ENCODE results near the gene DNAJB2.

Gene DNAJB2

GRCh38 chr2:219277703-219278654 lies 1.2 kb upstream of the DNAJB2 start:
- Histone ChIP-seq H3K36me3 (ENCODE audit: insufficient read depth, low read length) (peaks cover 4% of the 10 kb centered on the region; the same call in 1 of the 2 replicates), H3K4me3 (peak overlapping the region; percentile 83), H3K9me3 (ENCODE audit: low read depth, low read length) (no peaks in the 10 kb centered on the region), H3K27ac (peak overlapping the region; percentile 89), H3K9ac (ENCODE audit: insufficient read length) (peak overlapping the region; percentile 72)
- DNase-seq (ENCODE audit: low read depth, low spot score) = peak; percentile 34
- no peak for TF ChIP-seq POLR2AphosphoS5 (IDR thresholded peaks at IDR 0.05; ENCODE audit: borderline replicate concordance, low read depth, low read length)
- no peak for TF ChIP-seq FOXP2 (optimal IDR thresholded peaks at IDR 0.05; ENCODE audit: control extremely low read depth, extremely low read length, insufficient read depth)
- TF ChIP-seq EZH2 (IDR thresholded peaks at IDR 0.05) = no peak

GRCh38 chr2:219278655-219279150 lies 463 bp upstream of the DNAJB2 start:
- Histone ChIP-seq H3K4me3 (peak overlapping the region; percentile 83), H3K27ac (peak overlapping the region; percentile 89), H3K9me3 (ENCODE audit: low read depth, low read length) (no peaks in the 10 kb centered on the region), H3K36me3 (ENCODE audit: insufficient read depth, low read length) (peaks cover 4% of the 10 kb centered on the region; the same call in 1 of the 2 replicates), H3K9ac (ENCODE audit: insufficient read length) (peak overlapping the region; percentile 72)
- TF ChIP-seq EZH2 (IDR thresholded peaks at IDR 0.05) = no peak
- no peak for TF ChIP-seq POLR2AphosphoS5 (IDR thresholded peaks at IDR 0.05; ENCODE audit: borderline replicate concordance, low read depth, low read length)
- TF ChIP-seq FOXP2 (optimal IDR thresholded peaks at IDR 0.05; ENCODE audit: control extremely low read depth, extremely low read length, insufficient read depth) = no peak
- no peak for DNase-seq (ENCODE audit: low read depth, low spot score)

GRCh38 chr2:219279916-219280516 lies 850 bp downstream of the DNAJB2 start:
- peaks cover 4% of the 10 kb centered on the region; the same call in 1 of the 2 replicates for H3K36me3 ChIP-seq (ENCODE audit: insufficient read depth, low read length)
- H3K27ac ChIP-seq = peak overlapping the region; percentile 58; the same call in 1 of the 2 replicates
- H3K4me3 ChIP-seq = peak overlapping the region; percentile 83
- no peak for DNase-seq (ENCODE audit: low read depth, low spot score)
- H3K9me3 ChIP-seq (ENCODE audit: low read depth, low read length) = no peaks in the 10 kb centered on the region
- TF ChIP-seq POLR2AphosphoS5 (IDR thresholded peaks at IDR 0.05; ENCODE audit: borderline replicate concordance, low read depth, low read length) (no peak), EZH2 (IDR thresholded peaks at IDR 0.05) (no peak), FOXP2 (optimal IDR thresholded peaks at IDR 0.05; ENCODE audit: control extremely low read depth, extremely low read length, insufficient read depth) (no peak)
- peak overlapping the region; percentile 73 for H3K9ac ChIP-seq (ENCODE audit: insufficient read length)

- no peak overlapping the region for H3K9ac ChIP-seq (ENCODE audit: insufficient read length)
- no peak for TF ChIP-seq FOXP2 (optimal IDR thresholded peaks at IDR 0.05; ENCODE audit: control extremely low read depth, extremely low read length, insufficient read depth)
- no peak for TF ChIP-seq POLR2AphosphoS5 (IDR thresholded peaks at IDR 0.05; ENCODE audit: borderline replicate concordance, low read depth, low read length)
- TF ChIP-seq EZH2 (IDR thresholded peaks at IDR 0.05) = no peak
- no peak overlapping the region for H3K4me3 ChIP-seq
- DNase-seq (ENCODE audit: low read depth, low spot score) = no peak
- H3K36me3 ChIP-seq (ENCODE audit: insufficient read depth, low read length) = peaks cover 4% of the 10 kb centered on the region; the same call in 1 of the 2 replicates
- no peaks in the 10 kb centered on the region for H3K9me3 ChIP-seq (ENCODE audit: low read depth, low read length)
- no peak overlapping the region for H3K27ac ChIP-seq
Observed at GRCh38 chr2:219280651-219281050, 1.5 kb downstream of the DNAJB2 start.

- H3K9me3 ChIP-seq (ENCODE audit: low read depth, low read length) = no peaks in the 10 kb centered on the region
- peaks cover 4% of the 10 kb centered on the region; the same call in 1 of the 2 replicates for H3K36me3 ChIP-seq (ENCODE audit: insufficient read depth, low read length)
- H3K4me3 ChIP-seq = no peak overlapping the region
- no peak overlapping the region for H3K9ac ChIP-seq (ENCODE audit: insufficient read length)
- TF ChIP-seq EZH2 (IDR thresholded peaks at IDR 0.05) = no peak
- TF ChIP-seq FOXP2 (optimal IDR thresholded peaks at IDR 0.05; ENCODE audit: control extremely low read depth, extremely low read length, insufficient read depth) = no peak
- no peak for TF ChIP-seq POLR2AphosphoS5 (IDR thresholded peaks at IDR 0.05; ENCODE audit: borderline replicate concordance, low read depth, low read length)
- DNase-seq (ENCODE audit: low read depth, low spot score) = no peak
- H3K27ac ChIP-seq = no peak overlapping the region
Observed at GRCh38 chr2:219281588-219281987, 2.4 kb downstream of the DNAJB2 start.

GRCh38 chr2:219282375-219282774 lies 3.2 kb downstream of the DNAJB2 start:
- H3K4me3 ChIP-seq = no peak overlapping the region
- no peak overlapping the region for H3K27ac ChIP-seq
- TF ChIP-seq EZH2 (IDR thresholded peaks at IDR 0.05) (no peak), POLR2AphosphoS5 (IDR thresholded peaks at IDR 0.05; ENCODE audit: borderline replicate concordance, low read depth, low read length) (no peak), FOXP2 (optimal IDR thresholded peaks at IDR 0.05; ENCODE audit: control extremely low read depth, extremely low read length, insufficient read depth) (no peak)
- H3K9ac ChIP-seq (ENCODE audit: insufficient read length) = no peak overlapping the region
- H3K36me3 ChIP-seq (ENCODE audit: insufficient read depth, low read length) = peaks cover 4% of the 10 kb centered on the region; the same call in 1 of the 2 replicates
- no peak for DNase-seq (ENCODE audit: low read depth, low spot score)
- H3K9me3 ChIP-seq (ENCODE audit: low read depth, low read length) = no peaks in the 10 kb centered on the region

- Histone ChIP-seq H3K4me3 (no peak overlapping the region), H3K9me3 (ENCODE audit: low read depth, low read length) (no peaks in the 10 kb centered on the region), H3K36me3 (ENCODE audit: insufficient read depth, low read length) (peaks cover 4% of the 10 kb centered on the region; the same call in 1 of the 2 replicates), H3K27ac (no peak overlapping the region), H3K9ac (ENCODE audit: insufficient read length) (no peak overlapping the region)
- no peak for TF ChIP-seq EZH2 (IDR thresholded peaks at IDR 0.05)
- no peak for DNase-seq (ENCODE audit: low read depth, low spot score)
Observed at GRCh38 chr2:219282943-219283581, 3.9 kb downstream of the DNAJB2 start.
